ENCODE results near the gene NLGN1.

NLGN1 gene

GRCh38 chr3:173547070-173547469, 149.5 kb downstream of the NLGN1 start:
- TF ChIP-seq CTCF (IDR thresholded peaks at IDR 0.05) = no peak
- H3K27ac ChIP-seq = no peak overlapping the region
- no peak overlapping the region for H3K4me3 ChIP-seq (ENCODE audit: low read depth in 1 of 2, low read length in 1 of 2)
- no peaks in the 10 kb centered on the region for H3K4me1 ChIP-seq (ENCODE audit: control insufficient read depth in 1 of 2, insufficient read depth in 1 of 2, low read depth in 1 of 2, low read length in 1 of 2)
- H3K36me3 ChIP-seq = no peaks in the 10 kb centered on the region
- no peaks in the 10 kb centered on the region for H3K27me3 ChIP-seq
- no peaks in the 10 kb centered on the region for H3K9me3 ChIP-seq

- Histone ChIP-seq H3K36me3 (no peaks in the 10 kb centered on the region), H3K27me3 (no peaks in the 10 kb centered on the region), H3K9me3 (no peaks in the 10 kb centered on the region), H3K27ac (no peak overlapping the region), H3K4me1 (ENCODE audit: control insufficient read depth in 1 of 2, insufficient read depth in 1 of 2, low read depth in 1 of 2, low read length in 1 of 2) (no peaks in the 10 kb centered on the region), H3K4me3 (ENCODE audit: low read depth in 1 of 2, low read length in 1 of 2) (no peak overlapping the region)
- no peak for TF ChIP-seq CTCF (IDR thresholded peaks at IDR 0.05)
These were observed 150.7 kb downstream of the NLGN1 start for GRCh38 chr3:173548261-173548660.

DNA sequence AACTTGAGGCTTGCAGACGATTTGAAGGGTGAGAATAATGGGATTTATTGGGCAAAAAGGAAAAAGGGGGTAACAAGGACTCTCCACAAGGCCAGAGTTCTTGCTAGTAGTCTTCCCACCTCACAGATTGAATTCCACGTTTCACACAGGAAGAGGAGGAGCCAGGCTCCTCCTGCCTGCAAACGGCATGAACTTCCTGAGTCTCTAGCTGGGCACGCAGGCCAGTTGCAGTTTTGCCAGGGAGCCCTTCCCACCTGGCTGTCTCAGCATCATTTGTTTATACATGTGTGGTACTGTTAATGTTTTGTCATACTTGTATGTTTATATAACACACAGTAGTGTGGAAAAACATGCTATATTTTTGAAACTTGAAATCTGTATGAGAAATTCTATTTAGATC, 155.0 kb downstream of the NLGN1 start:
- Histone ChIP-seq H3K27me3 (no peaks in the 10 kb centered on the region), H3K4me3 (ENCODE audit: low read depth in 1 of 2, low read length in 1 of 2) (no peak overlapping the region), H3K4me1 (ENCODE audit: control insufficient read depth in 1 of 2, insufficient read depth in 1 of 2, low read depth in 1 of 2, low read length in 1 of 2) (no peaks in the 10 kb centered on the region), H3K9me3 (no peaks in the 10 kb centered on the region), H3K36me3 (no peaks in the 10 kb centered on the region), H3K27ac (no peak overlapping the region)
- no peak for TF ChIP-seq CTCF (IDR thresholded peaks at IDR 0.05)

- H3K27ac ChIP-seq = no peak overlapping the region
- no peak overlapping the region for H3K4me3 ChIP-seq (ENCODE audit: low read depth in 1 of 2, low read length in 1 of 2)
- no peak for TF ChIP-seq CTCF (IDR thresholded peaks at IDR 0.05)
- no peaks in the 10 kb centered on the region for H3K36me3 ChIP-seq
- no peaks in the 10 kb centered on the region for H3K27me3 ChIP-seq
- no peaks in the 10 kb centered on the region for H3K4me1 ChIP-seq (ENCODE audit: control insufficient read depth in 1 of 2, insufficient read depth in 1 of 2, low read depth in 1 of 2, low read length in 1 of 2)
- no peaks in the 10 kb centered on the region for H3K9me3 ChIP-seq
These were observed 156.2 kb downstream of the NLGN1 start for GRCh38 chr3:173553635-173554280.

DNA sequence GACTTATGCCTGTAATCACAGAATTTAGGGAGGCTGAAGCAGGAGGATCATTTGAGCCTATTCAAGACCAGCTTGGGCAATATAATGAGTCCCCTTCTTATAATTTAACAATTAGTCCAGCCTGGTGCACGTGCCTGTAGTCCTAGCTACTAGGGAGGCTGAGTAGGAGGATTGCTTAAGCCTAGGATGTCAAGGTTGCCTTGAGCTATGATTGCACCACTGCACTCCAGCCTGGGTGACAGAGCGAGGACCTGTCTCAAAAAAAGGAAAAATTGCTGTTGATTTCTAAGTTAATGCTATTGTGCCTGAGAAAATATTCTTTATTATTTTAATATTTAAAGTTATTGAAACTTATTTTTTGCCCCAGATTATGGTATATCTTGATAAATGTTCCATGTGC, 159.0 kb downstream of the NLGN1 start:
- no peaks in the 10 kb centered on the region for H3K9me3 ChIP-seq
- H3K27me3 ChIP-seq = no peaks in the 10 kb centered on the region
- no peak overlapping the region for H3K4me3 ChIP-seq (ENCODE audit: low read depth in 1 of 2, low read length in 1 of 2)
- H3K27ac ChIP-seq = no peak overlapping the region
- no peaks in the 10 kb centered on the region for H3K36me3 ChIP-seq
- no peaks in the 10 kb centered on the region for H3K4me1 ChIP-seq (ENCODE audit: control insufficient read depth in 1 of 2, insufficient read depth in 1 of 2, low read depth in 1 of 2, low read length in 1 of 2)
- TF ChIP-seq CTCF (IDR thresholded peaks at IDR 0.05) = no peak

- H3K4me3 ChIP-seq (ENCODE audit: low read depth in 1 of 2, low read length in 1 of 2) = no peak overlapping the region
- no peaks in the 10 kb centered on the region for H3K27me3 ChIP-seq
- H3K36me3 ChIP-seq = no peaks in the 10 kb centered on the region
- H3K4me1 ChIP-seq (ENCODE audit: control insufficient read depth in 1 of 2, insufficient read depth in 1 of 2, low read depth in 1 of 2, low read length in 1 of 2) = no peaks in the 10 kb centered on the region
- no peak overlapping the region for H3K27ac ChIP-seq
- no peaks in the 10 kb centered on the region for H3K9me3 ChIP-seq
- no peak for TF ChIP-seq CTCF (IDR thresholded peaks at IDR 0.05)
These were observed 170.5 kb downstream of the NLGN1 start for GRCh38 chr3:173567997-173568396.
